Measurements from ENCODE around the gene NF1.
"Not testable (repeated sequence)": the region's sequence is repeated elsewhere in the genome, so short reads cannot be mapped to it uniquely, and the experiment has no call there.

The NF1 gene

GRCh38 chr17:31357839-31358394 is 263.1 kb downstream of the NF1 start:
- DNase-seq, result no peak

GRCh38 chr17:31364012-31364411 is 269.2 kb downstream of the NF1 start:
- DNase-seq, result no peak

GRCh38 chr17:31366088-31366487 is 271.3 kb downstream of the NF1 start:
- DNase-seq, result no peak

- no peak for DNase-seq
Observed at GRCh38 chr17:31369266-31369665, 274.5 kb downstream of the NF1 start.

GRCh38 chr17:31371511-31372097 is 276.8 kb downstream of the NF1 start:
- no peak for DNase-seq

- peak; percentile 85 for DNase-seq
Observed at GRCh38 chr17:31373150-31374093, 278.6 kb downstream of the NF1 start.

- no peak for DNase-seq
Observed at GRCh38 chr17:31374094-31374447, 279.3 kb downstream of the NF1 start.

- DNase-seq, result no peak
Observed at GRCh38 chr17:31374503-31374902, 279.7 kb downstream of the NF1 start.

- no peak for DNase-seq
Observed at GRCh38 chr17:31378638-31379037, 283.9 kb downstream of the NF1 start.

- no peak for DNase-seq
Observed at GRCh38 chr17:31379597-31380205, 284.9 kb downstream of the NF1 start.

GRCh38 chr17:31381165-31381668 is 286.4 kb downstream of the NF1 start:
- DNase-seq, result no peak

- DNase-seq, result not testable (repeated sequence)
Observed at GRCh38 chr17:31382668-31383275, 288.0 kb downstream of the NF1 start.

GRCh38 chr17:31383488-31383887 is 288.7 kb downstream of the NF1 start:
- DNase-seq, result not testable (repeated sequence)

- no peak for DNase-seq
Observed at GRCh38 chr17:31385428-31386285, 290.9 kb downstream of the NF1 start.

GRCh38 chr17:31386542-31387075 is 291.8 kb downstream of the NF1 start:
- DNase-seq, result no peak

- no peak for DNase-seq
Observed at GRCh38 chr17:31387438-31387837, 292.7 kb downstream of the NF1 start.

GRCh38 chr17:31388351-31388750 is 293.6 kb downstream of the NF1 start:
- DNase-seq, result no peak

- peak; percentile 65 for DNase-seq
Observed at GRCh38 chr17:31388770-31389656, 294.2 kb downstream of the NF1 start.

GRCh38 chr17:31389657-31390381 is 295.0 kb downstream of the NF1 start:
- no peak for DNase-seq

GRCh38 chr17:31390426-31390747 is 295.6 kb downstream of the NF1 start:
- no peak for DNase-seq

Measured in hematopoietic multipotent progenitor cell treated with erythropoietin and hydrocortisone succinate and interleukin-3 and kit ligand, for 6 days (in vitro differentiated cells).